ENCODE results near the gene RBFOX2. TPM values are rescaled to one million over a fixed set of nuclear protein-coding genes. Genes with fewer than 3 reads are reported as not detected.

The RBFOX2 gene
- polyA plus RNA-seq, 1 of the 3 experiments (the other 2 are of a cell fraction) = 115 TPM

DNA sequence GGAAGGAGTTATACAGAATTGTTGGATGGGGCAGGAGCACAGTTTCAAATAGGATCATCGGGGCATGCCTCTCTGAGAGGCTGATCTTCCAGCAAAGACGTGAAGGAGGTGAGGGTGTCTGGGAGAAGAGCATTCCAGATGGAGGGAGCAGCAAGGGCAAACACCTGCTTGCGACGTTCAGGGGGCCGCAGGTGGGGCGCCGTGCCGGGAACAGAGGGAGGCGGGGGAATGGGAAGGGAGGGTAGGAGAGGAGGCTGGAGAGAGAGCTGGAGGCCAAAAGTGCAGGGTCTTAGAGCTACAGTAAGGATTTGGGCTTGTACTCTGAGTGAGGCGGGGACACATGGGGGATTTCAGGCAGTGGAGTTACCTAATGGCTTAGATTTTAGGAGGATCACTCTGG, 297.3 kb downstream of the RBFOX2 start:
- H3K36me3 ChIP-seq (replicated peaks in 1 of 2; ENCODE audit: control insufficient read depth in 1 of 2, insufficient read depth in 2 of 2, low read length in 1 of 2) = peaks cover 2 to 6% of the 10 kb centered on the region in 2 experiments
- no peaks in the 10 kb centered on the region for H3K27me3 ChIP-seq (ENCODE audit: insufficient read depth)
- peaks cover 6% of the 10 kb centered on the region for H3F3A ChIP-seq (replicated peaks; ENCODE audit: insufficient read depth)
- ChIA-PET POLR2A (no interaction called here), CTCF (no interaction called here)
- H3K4me3 ChIP-seq (ENCODE audit: low read depth in 2 of 2, low read length in 1 of 2) = no peak overlapping the region
- H4K20me1 ChIP-seq (ENCODE audit: insufficient read depth) = no peaks in the 10 kb centered on the region
- no peaks in the 10 kb centered on the region for H3K9me2 ChIP-seq
- H2AFZ ChIP-seq (ENCODE audit: low read depth) = no peak overlapping the region
- DNase-seq = no peak
- peaks cover 0 to 2% of the 10 kb centered on the region in 2 experiments; a peak in 1 of 4 replicates for H3K4me1 ChIP-seq (ENCODE audit: control insufficient read depth in 1 of 2, insufficient read depth in 2 of 2, low read depth in 1 of 2, low read length in 1 of 2)
- no peak overlapping the region for H3K4me2 ChIP-seq
- WGBS (ENCODE audit: low lambda C conversion rate) = 79% methylated on average over 10 of the region's 10 CpGs
- no peak overlapping the region for H3K27ac ChIP-seq (ENCODE audit: low read depth in 2 of 2, low read length in 1 of 2)
- H3K79me2 ChIP-seq (ENCODE audit: insufficient read depth) = no peaks in the 10 kb centered on the region
- no peak overlapping the region for H3K9ac ChIP-seq
- TF ChIP-seq PBX3 (IDR thresholded peaks at IDR 0.05) = no peak
- TF ChIP-seq, protein P1, sequence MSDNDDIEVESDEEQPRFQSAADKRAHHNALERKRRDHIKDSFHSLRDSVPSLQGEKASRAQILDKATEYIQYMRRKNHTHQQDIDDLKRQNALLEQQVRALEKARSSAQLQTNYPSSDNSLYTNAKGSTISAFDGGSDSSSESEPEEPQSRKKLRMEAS (IDR thresholded peaks at IDR 0.05; ENCODE audit: low read depth) = no peak
- no peak for TF ChIP-seq EZH2phosphoT487 (IDR thresholded peaks at IDR 0.05; ENCODE audit: borderline replicate concordance, low read depth)
- TF ChIP-seq YY1 (IDR thresholded peaks at IDR 0.05; ENCODE audit: low read depth) = no peak
- TF ChIP-seq RXRA (IDR thresholded peaks at IDR 0.05; ENCODE audit: borderline replicate concordance, low read depth) = no peak
- no peak for TF ChIP-seq CTCF (IDR thresholded peaks at IDR 0.05)
- no peak for TF ChIP-seq TAF1 (IDR thresholded peaks at IDR 0.05; ENCODE audit: borderline replicate concordance, low read depth, low read length)
- no peak for TF ChIP-seq TCF12 (IDR thresholded peaks at IDR 0.05)
- no peaks in the 10 kb centered on the region for H3K9me3 ChIP-seq

DNA sequence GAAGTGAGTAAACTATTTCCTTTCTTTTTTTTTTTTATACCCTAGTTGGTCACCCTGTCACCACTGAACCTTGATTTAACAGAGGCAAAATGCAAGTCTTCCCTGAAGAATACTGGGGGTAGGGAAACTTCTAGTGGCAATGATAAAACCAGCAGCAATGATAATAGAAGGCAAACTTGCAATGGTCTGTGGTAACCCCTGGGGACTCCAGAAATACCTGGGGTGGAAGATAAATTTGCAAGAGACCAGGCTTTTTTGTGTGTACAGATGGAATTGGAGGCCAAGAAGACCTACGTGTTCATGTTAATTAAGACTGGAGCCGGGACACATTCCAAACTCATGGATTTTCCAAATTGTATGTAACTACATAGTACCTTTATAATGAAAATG, 299.3 kb downstream of the RBFOX2 start:
- no peaks in the 10 kb centered on the region for H3K9me3 ChIP-seq
- H2AFZ ChIP-seq (ENCODE audit: low read depth) = no peak overlapping the region
- no peak overlapping the region for H3K4me2 ChIP-seq
- ChIA-PET CTCF (interaction anchor here (1.0 kb wide), 1 partner anchor 28 kb away, joined by 3 read pairs; no protein-coding TSS in a partner anchor), POLR2A (no interaction called here)
- no peaks in the 10 kb centered on the region for H3F3A ChIP-seq (replicated peaks; ENCODE audit: insufficient read depth)
- 100% methylated on average over 2 of the region's 2 CpGs for WGBS (ENCODE audit: low lambda C conversion rate)
- DNase-seq = no peak
- H3K4me3 ChIP-seq (ENCODE audit: low read depth in 2 of 2, low read length in 1 of 2) = no peak overlapping the region
- no peaks in the 10 kb centered on the region; a peak in 1 of 4 replicates for H3K4me1 ChIP-seq (ENCODE audit: control insufficient read depth in 1 of 2, insufficient read depth in 2 of 2, low read depth in 1 of 2, low read length in 1 of 2)
- TF ChIP-seq FOSL2 (IDR thresholded peaks at IDR 0.05; ENCODE audit: borderline replicate concordance, low read depth) (no peak), ZBTB33 (IDR thresholded peaks at IDR 0.05; ENCODE audit: borderline replicate concordance, low read depth) (no peak), CHD2 (IDR thresholded peaks at IDR 0.05; ENCODE audit: low read length, partially characterized antibody) (no peak), POLR2AphosphoS5 (IDR thresholded peaks at IDR 0.05; ENCODE audit: low read depth, low read length) (no peak), TAF1 (IDR thresholded peaks at IDR 0.05; ENCODE audit: borderline replicate concordance, low read depth, low read length) (no peak), TCF12 (IDR thresholded peaks at IDR 0.05) (no peak), RXRA (IDR thresholded peaks at IDR 0.05; ENCODE audit: borderline replicate concordance, low read depth) (no peak), IRF3 (IDR thresholded peaks at IDR 0.05; ENCODE audit: low read depth, low read length) (no peak)
- TF ChIP-seq, protein P2, sequence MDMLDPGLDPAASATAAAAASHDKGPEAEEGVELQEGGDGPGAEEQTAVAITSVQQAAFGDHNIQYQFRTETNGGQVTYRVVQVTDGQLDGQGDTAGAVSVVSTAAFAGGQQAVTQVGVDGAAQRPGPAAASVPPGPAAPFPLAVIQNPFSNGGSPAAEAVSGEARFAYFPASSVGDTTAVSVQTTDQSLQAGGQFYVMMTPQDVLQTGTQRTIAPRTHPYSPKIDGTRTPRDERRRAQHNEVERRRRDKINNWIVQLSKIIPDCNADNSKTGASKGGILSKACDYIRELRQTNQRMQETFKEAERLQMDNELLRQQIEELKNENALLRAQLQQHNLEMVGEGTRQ (IDR thresholded peaks at IDR 0.05; ENCODE audit: borderline replicate concordance, low read depth, low read length) = no peak
- H3K79me2 ChIP-seq (ENCODE audit: insufficient read depth) = no peaks in the 10 kb centered on the region
- H3K27ac ChIP-seq (ENCODE audit: low read depth in 2 of 2, low read length in 1 of 2) = no peak overlapping the region
- no peaks in the 10 kb centered on the region for H3K27me3 ChIP-seq (ENCODE audit: insufficient read depth)
- H3K36me3 ChIP-seq (replicated peaks in 1 of 2; ENCODE audit: control insufficient read depth in 1 of 2, insufficient read depth in 2 of 2, low read length in 1 of 2) = no peaks in the 10 kb centered on the region
- no peaks in the 10 kb centered on the region for H3K9me2 ChIP-seq
- no peaks in the 10 kb centered on the region for H4K20me1 ChIP-seq (ENCODE audit: insufficient read depth)
- no peak overlapping the region for H3K9ac ChIP-seq
